Measurements from ENCODE around the gene SMARCB1.

The SMARCB1 gene

DNA sequence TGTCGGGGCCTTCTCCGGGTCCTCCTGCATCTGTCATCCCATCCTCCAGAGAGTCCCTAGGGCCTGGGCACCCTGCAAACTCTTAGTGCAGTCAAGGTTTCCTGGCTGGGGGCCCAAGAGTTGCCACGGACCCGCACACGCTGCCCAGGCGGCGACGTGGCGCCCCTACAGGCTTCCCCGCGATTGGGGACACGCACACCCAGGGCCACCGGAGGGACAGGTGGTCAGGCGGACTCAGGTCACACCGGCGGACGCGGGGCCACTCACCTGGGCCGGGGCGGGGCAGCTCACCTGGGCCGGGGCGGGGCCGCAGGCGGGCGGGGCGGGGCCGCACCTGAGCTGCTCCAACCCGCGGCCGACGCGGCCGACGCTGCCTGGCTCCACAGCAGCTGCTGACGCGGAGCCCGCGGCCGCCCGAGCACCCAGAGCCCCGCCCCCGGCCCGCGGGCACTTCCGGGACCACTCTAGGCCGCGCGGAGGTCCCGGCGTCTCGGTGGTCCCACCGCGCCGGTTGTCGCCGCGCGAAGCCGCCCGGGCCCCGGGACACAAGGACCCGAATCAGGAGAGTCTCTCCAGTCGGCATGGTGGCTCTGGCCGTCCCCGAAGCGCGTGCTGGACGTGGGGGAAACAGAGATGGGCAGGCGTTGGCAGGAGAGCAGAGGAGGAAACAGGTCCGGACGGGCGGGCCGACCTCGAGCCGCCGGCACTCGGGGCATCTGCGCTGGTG lies 35.9 kb upstream of the SMARCB1 start, which contains the start of gene ZNF70:
TSS of gene ZNF70 (minus strand) at position 399 of the 727 bp plus-strand sequence. CDS start 5,972 bp downstream, outside the sequence.
- FAIRE-seq (peak; percentile 90), DNase-seq (ENCODE audit: insufficient read length, low spot score) (peak; percentile 88)
- TF ChIP-seq POU2F2 (IDR thresholded peaks at IDR 0.05; ENCODE audit: low read depth, low read length) (no peak), TAF1 (IDR thresholded peaks at IDR 0.05; ENCODE audit: low read depth, low read length) (peak; percentile 43; the same call in 1 of the 2 replicates)

DNA sequence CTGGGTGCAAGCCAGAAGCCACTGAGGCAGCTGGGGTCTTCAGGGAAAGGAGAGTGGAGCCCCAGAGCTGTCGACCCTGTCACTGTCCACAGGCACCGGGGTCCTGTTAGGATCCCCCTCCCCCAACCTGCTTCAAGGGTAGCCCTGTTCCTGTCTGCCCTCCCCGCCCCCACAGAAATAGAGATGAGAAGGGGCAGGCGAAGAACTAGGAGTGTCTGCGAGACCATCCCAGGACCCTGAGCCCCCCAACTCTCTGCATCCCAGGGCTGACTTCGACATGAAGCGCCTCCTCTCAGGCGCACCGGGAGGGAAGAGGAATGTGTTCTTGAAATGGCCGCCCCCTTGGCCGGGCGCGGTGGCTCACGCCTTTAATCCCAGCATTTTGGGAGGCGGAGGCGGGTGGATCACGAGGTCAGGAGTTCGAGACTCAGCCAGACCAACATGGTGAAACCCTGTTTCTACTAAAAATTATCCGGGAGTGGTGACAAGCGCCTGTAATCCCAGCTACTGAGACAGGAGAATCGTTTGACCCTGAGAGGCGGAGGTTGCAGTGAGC lies 35.2 kb upstream of the SMARCB1 start:
- DNase-seq (ENCODE audit: insufficient read length, low spot score), result no peak
- TF ChIP-seq POU2F2 (IDR thresholded peaks at IDR 0.05; ENCODE audit: low read depth, low read length), result no peak
- 0 out of 2 replicates have a peak, but pooled peaks have one; percentile 4 for TF ChIP-seq POLR2AphosphoS5 (IDR thresholded peaks at IDR 0.05; ENCODE audit: low read depth, low read length)
- FAIRE-seq, result peak; percentile 43

GRCh38 chr22:23752090-23752691 lies 34.6 kb upstream of the SMARCB1 start:
- TF ChIP-seq SPI1 (IDR thresholded peaks at IDR 0.05; ENCODE audit: low read depth, low read length) (peak; percentile 69; the same call in 1 of the 2 replicates), POU2F2 (IDR thresholded peaks at IDR 0.05; ENCODE audit: low read depth, low read length) (no peak), POLR2A (IDR thresholded peaks at IDR 0.05; ENCODE audit: low read depth, low read length) (no peak), POLR2AphosphoS5 (IDR thresholded peaks at IDR 0.05; ENCODE audit: low read depth, low read length) (no peak), TAF1 (IDR thresholded peaks at IDR 0.05; ENCODE audit: low read depth, low read length) (no peak), PAX5 (IDR thresholded peaks at IDR 0.05; ENCODE audit: insufficient read depth, low read length, severe bottlenecking) (peak; percentile 15)
- no peak for DNase-seq (ENCODE audit: insufficient read length, low spot score)
- FAIRE-seq, result peak; percentile 88

- DNase-seq (ENCODE audit: insufficient read length, low spot score) (no peak), FAIRE-seq (no peak)
- TF ChIP-seq POLR2AphosphoS5 (IDR thresholded peaks at IDR 0.05; ENCODE audit: low read depth, low read length), result no peak
- no peak for TF ChIP-seq SPI1 (IDR thresholded peaks at IDR 0.05; ENCODE audit: low read depth, low read length)
- no peak for TF ChIP-seq POU2F2 (IDR thresholded peaks at IDR 0.05; ENCODE audit: low read depth, low read length)
Observed at GRCh38 chr22:23752750-23753149, 34.0 kb upstream of the SMARCB1 start.

- FAIRE-seq (no peak), DNase-seq (ENCODE audit: insufficient read length, low spot score) (no peak)
- TF ChIP-seq POLR2AphosphoS5 (IDR thresholded peaks at IDR 0.05; ENCODE audit: low read depth, low read length) (no peak), TAF1 (IDR thresholded peaks at IDR 0.05; ENCODE audit: low read depth, low read length) (no peak), POU2F2 (IDR thresholded peaks at IDR 0.05; ENCODE audit: low read depth, low read length) (no peak), POLR2A (IDR thresholded peaks at IDR 0.05; ENCODE audit: low read depth, low read length) (no peak), PAX5 (IDR thresholded peaks at IDR 0.05; ENCODE audit: insufficient read depth, low read length, severe bottlenecking) (no peak), SPI1 (IDR thresholded peaks at IDR 0.05; ENCODE audit: low read depth, low read length) (no peak)
Observed at GRCh38 chr22:23753385-23753784, 33.4 kb upstream of the SMARCB1 start.

GRCh38 chr22:23754220-23754919 lies 32.4 kb upstream of the SMARCB1 start, which contains the start of gene VPREB3:
Gene VPREB3 (minus strand): TSS chr22:23754425. CDS start chr22:23754363, 62 bp downstream.
- TF ChIP-seq PAX5 (IDR thresholded peaks at IDR 0.05; ENCODE audit: insufficient read depth, low read length, severe bottlenecking) (no peak), SPI1 (IDR thresholded peaks at IDR 0.05; ENCODE audit: low read depth, low read length) (no peak), TAF1 (IDR thresholded peaks at IDR 0.05; ENCODE audit: low read depth, low read length) (no peak), POLR2AphosphoS5 (IDR thresholded peaks at IDR 0.05; ENCODE audit: low read depth, low read length) (no peak), POU2F2 (IDR thresholded peaks at IDR 0.05; ENCODE audit: low read depth, low read length) (no peak), POLR2A (IDR thresholded peaks at IDR 0.05; ENCODE audit: low read depth, low read length) (no peak)
- DNase-seq (ENCODE audit: insufficient read length, low spot score) (no peak), FAIRE-seq (peak; percentile 64)

DNA sequence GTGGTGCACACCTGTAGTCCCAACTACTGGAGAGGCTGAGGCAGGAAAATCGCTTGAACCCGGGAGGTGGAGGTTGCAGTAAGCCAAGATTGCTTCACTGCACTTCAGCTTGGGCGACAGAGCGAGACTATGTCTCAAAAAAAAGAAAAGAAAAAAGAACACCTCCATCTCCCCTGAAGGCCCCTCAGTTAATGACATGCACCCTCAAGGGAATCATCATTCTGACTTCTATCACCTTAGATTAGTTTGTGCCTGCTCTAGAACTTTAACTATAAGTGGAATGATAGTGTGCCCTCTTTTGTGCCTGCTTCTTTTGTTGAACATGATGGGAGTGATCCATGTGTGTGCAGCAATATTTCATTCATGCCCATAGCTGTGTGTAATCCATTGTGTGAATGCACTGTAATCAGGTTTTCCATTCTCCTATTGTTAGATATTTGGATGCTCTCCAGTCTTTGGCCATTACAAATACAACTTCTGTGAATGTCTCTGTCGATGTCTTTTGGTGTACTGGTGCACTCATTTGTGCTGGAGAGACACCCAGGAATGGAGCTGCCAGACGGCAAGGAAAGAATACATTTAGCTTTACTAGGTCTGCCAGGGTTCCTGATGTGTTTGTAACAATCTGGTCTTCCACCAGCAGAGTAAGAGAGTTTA lies 31.7 kb upstream of the SMARCB1 start:
- no peak for DNase-seq (ENCODE audit: insufficient read length, low spot score)
- peak; percentile 79 for FAIRE-seq
- TF ChIP-seq TAF1 (IDR thresholded peaks at IDR 0.05; ENCODE audit: low read depth, low read length) (no peak), SPI1 (IDR thresholded peaks at IDR 0.05; ENCODE audit: low read depth, low read length) (no peak), POLR2A (IDR thresholded peaks at IDR 0.05; ENCODE audit: low read depth, low read length) (no peak), POLR2AphosphoS5 (IDR thresholded peaks at IDR 0.05; ENCODE audit: low read depth, low read length) (no peak), POU2F2 (IDR thresholded peaks at IDR 0.05; ENCODE audit: low read depth, low read length) (no peak), PAX5 (IDR thresholded peaks at IDR 0.05; ENCODE audit: insufficient read depth, low read length, severe bottlenecking) (no peak)

DNA sequence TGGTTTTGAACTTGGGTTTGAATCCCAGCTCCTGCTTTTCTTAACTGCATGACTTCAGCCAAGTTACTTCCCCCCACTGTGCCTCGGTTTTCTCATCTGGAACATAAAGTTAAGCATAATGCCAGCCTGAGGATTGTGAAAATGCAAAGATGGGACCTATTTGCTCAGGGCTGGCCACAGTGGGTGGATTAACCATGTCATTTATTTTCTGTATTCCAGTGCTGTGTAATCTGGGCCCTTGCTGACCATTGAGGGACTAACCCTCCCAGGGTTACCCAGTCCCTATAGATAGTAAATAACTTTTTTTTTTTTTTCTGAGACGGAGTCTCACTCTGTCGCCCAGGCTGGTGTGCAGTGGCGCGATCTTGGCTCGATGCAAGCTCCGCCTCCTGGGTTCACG lies 31.1 kb upstream of the SMARCB1 start:
- TF ChIP-seq POLR2A (IDR thresholded peaks at IDR 0.05; ENCODE audit: low read depth, low read length) (no peak), POU2F2 (IDR thresholded peaks at IDR 0.05; ENCODE audit: low read depth, low read length) (no peak), SPI1 (IDR thresholded peaks at IDR 0.05; ENCODE audit: low read depth, low read length) (no peak), TAF1 (IDR thresholded peaks at IDR 0.05; ENCODE audit: low read depth, low read length) (no peak), POLR2AphosphoS5 (IDR thresholded peaks at IDR 0.05; ENCODE audit: low read depth, low read length) (no peak), PAX5 (IDR thresholded peaks at IDR 0.05; ENCODE audit: insufficient read depth, low read length, severe bottlenecking) (no peak)
- FAIRE-seq, result no peak

GRCh38 chr22:23756891-23757290 lies 29.9 kb upstream of the SMARCB1 start:
- no peak for TF ChIP-seq TAF1 (IDR thresholded peaks at IDR 0.05; ENCODE audit: low read depth, low read length)
- no peak for TF ChIP-seq POLR2A (IDR thresholded peaks at IDR 0.05; ENCODE audit: low read depth, low read length)
- no peak for TF ChIP-seq POLR2AphosphoS5 (IDR thresholded peaks at IDR 0.05; ENCODE audit: low read depth, low read length)
- no peak for TF ChIP-seq PAX5 (IDR thresholded peaks at IDR 0.05; ENCODE audit: insufficient read depth, low read length, severe bottlenecking)
- no peak for TF ChIP-seq POU2F2 (IDR thresholded peaks at IDR 0.05; ENCODE audit: low read depth, low read length)
- TF ChIP-seq SPI1 (IDR thresholded peaks at IDR 0.05; ENCODE audit: low read depth, low read length), result no peak
- no peak for FAIRE-seq
- no peak for DNase-seq (ENCODE audit: insufficient read length, low spot score)

More for the DNA sequence above, 31.1 kb upstream of the SMARCB1 start:
- no peak for DNase-seq (ENCODE audit: insufficient read length, low spot score)
